ENCODE measurements around the gene STK10. TPM values are rescaled to one million over a fixed set of nuclear protein-coding genes. Genes with fewer than 3 reads are reported as not detected.
"Not testable (repeated sequence)": the region's sequence is repeated elsewhere in the genome, so short reads cannot be mapped to it uniquely, and the experiment has no call there.

Gene STK10
- polyA plus RNA-seq, 2 of the 4 experiments (the other 2 are of a cell fraction) = 4.3 to 13.1 TPM

DNA sequence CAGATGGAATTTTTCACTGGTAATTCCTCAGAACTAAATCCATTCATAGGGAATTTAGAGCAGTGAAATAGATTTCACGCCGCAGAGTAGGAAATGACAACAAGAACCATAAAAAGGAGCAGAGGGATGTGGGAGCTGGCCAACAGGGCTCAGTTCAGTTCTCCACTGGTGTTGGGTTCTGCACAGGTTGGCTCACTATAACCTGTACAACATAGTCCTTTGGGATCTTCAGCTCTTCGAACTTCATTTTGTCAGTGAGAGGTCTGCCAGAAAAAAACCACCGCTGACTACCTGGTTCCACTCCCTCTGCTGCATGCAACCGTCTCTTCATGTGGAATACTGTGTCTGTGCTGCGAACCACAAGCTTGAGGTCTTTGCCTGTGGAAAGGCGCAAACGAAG lies 23.7 kb upstream of the STK10 start:
- H3K27ac ChIP-seq = no peak overlapping the region
- no peak for ATAC-seq
- WGBS (ENCODE audit: missing lambda C conversion rate) = 96% methylated on average over 8 of the region's 8 CpGs
- H3K4me2 ChIP-seq = no peak overlapping the region
- FAIRE-seq = no peak
- TF ChIP-seq CBX2 (IDR thresholded peaks at IDR 0.05; ENCODE audit: borderline replicate concordance, low read depth) (no peak), SMC3 (IDR thresholded peaks at IDR 0.05) (no peak), FOSB (CRISPR knock-in tag; IDR thresholded peaks at IDR 0.05) (no peak), RARB (CRISPR knock-in tag; IDR thresholded peaks at IDR 0.05) (no peak), POLR2AphosphoS2 (conservative IDR thresholded peaks at IDR 0.05; ENCODE audit: low read length) (no peak)
- TF ChIP-seq, protein P1, sequence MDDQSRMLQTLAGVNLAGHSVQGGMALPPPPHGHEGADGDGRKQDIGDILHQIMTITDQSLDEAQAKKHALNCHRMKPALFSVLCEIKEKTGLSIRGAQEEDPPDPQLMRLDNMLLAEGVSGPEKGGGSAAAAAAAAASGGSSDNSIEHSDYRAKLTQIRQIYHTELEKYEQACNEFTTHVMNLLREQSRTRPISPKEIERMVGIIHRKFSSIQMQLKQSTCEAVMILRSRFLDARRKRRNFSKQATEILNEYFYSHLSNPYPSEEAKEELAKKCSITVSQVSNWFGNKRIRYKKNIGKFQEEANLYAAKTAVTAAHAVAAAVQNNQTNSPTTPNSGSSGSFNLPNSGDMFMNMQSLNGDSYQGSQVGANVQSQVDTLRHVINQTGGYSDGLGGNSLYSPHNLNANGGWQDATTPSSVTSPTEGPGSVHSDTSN (IDR thresholded peaks at IDR 0.05) = no peak
- POLR2A ChIA-PET = no interaction called here
- H3K4me1 ChIP-seq = peaks cover 9% of the 10 kb centered on the region
- DNase-seq (ENCODE audit: low read depth in 1 of 2, low spot score in 1 of 2) = no peak
- no peak overlapping the region for H3K4me3 ChIP-seq
- no peaks in the 10 kb centered on the region for H3K9me3 ChIP-seq
- CTCF ChIA-PET = interaction anchor here (1.1 to 3.5 kb wide), 4 partner anchors 9 to 24 kb away, joined by 3 to 19 read pairs (median 4); partner anchors contain the start of gene STK10

- ChIA-PET CTCF (interaction anchor here (1.2 kb wide), 2 partner anchors 14 to 21 kb away, joined by 3 read pairs; no protein-coding TSS in a partner anchor), POLR2A (no interaction called here)
- H3K27ac ChIP-seq = no peak overlapping the region
- ATAC-seq = no peak
- DNase-seq (ENCODE audit: low read depth in 1 of 2, low spot score in 1 of 2) = no peak
- no peaks in the 10 kb centered on the region for H3K9me3 ChIP-seq
- no peak for FAIRE-seq
- no peak overlapping the region for H3K4me3 ChIP-seq
- H3K4me1 ChIP-seq = no peaks in the 10 kb centered on the region
- TF ChIP-seq TFCP2L1 (CRISPR knock-in tag; IDR thresholded peaks at IDR 0.05) (no peak), MAFK (IDR thresholded peaks at IDR 0.05; ENCODE audit: partially characterized antibody) (peak; percentile 26)
- no peak overlapping the region for H3K4me2 ChIP-seq
- WGBS (ENCODE audit: missing lambda C conversion rate) = 86% methylated on average over 2 of the region's 2 CpGs
Observed at GRCh38 chr5:172209714-172210113, 21.7 kb upstream of the STK10 start.

DNA sequence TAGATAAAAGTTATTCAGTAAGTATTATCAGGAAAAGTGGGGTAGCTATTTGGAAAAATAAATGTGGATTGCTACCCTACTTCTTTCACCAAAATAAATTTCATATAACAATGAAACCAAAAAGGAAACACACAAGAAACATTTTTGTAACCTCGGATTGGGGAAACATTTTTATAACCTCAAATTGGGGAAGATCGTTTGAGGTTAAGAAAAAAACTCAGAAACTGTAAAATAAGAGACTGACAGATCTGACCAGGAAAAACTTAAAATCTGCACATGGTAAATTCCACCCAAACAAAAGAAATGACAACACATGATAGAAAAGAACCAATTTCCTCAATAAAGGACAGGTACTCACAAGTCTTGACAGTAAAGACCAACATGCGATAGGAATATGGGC lies 19.5 kb upstream of the STK10 start:
- H3K4me3 ChIP-seq = no peak overlapping the region
- DNase-seq (ENCODE audit: low read depth in 1 of 2, low spot score in 1 of 2) = no peak
- 84% methylated on average over 3 of the region's 3 CpGs for WGBS (ENCODE audit: missing lambda C conversion rate)
- H3K9me3 ChIP-seq = no peaks in the 10 kb centered on the region
- no peak overlapping the region for H3K27ac ChIP-seq
- H3K4me2 ChIP-seq = no peak overlapping the region
- no peak for ATAC-seq
- FAIRE-seq = no peak
- H3K4me1 ChIP-seq = no peaks in the 10 kb centered on the region
- ChIA-PET CTCF (no interaction called here), POLR2A (no interaction called here)
- TF ChIP-seq ZNF302 (CRISPR knock-in tag; IDR thresholded peaks at IDR 0.05) (no peak), KDM5A (IDR thresholded peaks at IDR 0.05) (no peak), POLR2A (IDR thresholded peaks at IDR 0.05; ENCODE audit: low read length) (no peak), HOXA7 (CRISPR knock-in tag; IDR thresholded peaks at IDR 0.05) (no peak), HDAC2 (IDR thresholded peaks at IDR 0.05) (no peak), CBX2 (IDR thresholded peaks at IDR 0.05; ENCODE audit: borderline replicate concordance, low read depth) (no peak)

DNA sequence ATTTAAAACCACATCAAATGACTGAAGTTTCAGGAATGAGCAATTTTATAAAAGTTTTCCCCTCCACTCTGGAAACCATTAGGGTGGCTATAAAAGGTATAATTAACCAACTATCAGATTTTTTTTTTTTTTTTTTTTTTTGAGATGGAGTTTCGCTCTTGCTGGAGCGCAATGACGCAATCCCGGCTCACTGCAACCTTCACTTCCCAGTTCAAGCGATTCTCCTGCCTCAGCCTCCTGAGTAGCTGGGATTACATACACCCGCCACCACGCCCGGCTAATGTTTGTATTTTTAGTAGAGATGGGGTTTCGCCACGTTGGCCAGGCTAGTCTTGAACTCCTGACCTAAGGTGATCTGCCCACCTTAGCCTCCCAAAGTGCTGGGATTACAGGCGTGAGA lies 18.0 kb upstream of the STK10 start:
- WGBS (ENCODE audit: missing lambda C conversion rate) = 99% methylated on average over 11 of the region's 11 CpGs
- H3K4me2 ChIP-seq; DNase-seq (ENCODE audit: low read depth in 1 of 2, low spot score in 1 of 2); H3K27ac ChIP-seq; POLR2A ChIA-PET; H3K4me1 ChIP-seq; ATAC-seq; H3K9me3 ChIP-seq; FAIRE-seq; H3K4me3 ChIP-seq: not testable (repeated sequence)
- peak in 1 of 2 experiments; percentile 32; a peak in 1 of 4 replicates for TF ChIP-seq CEBPB (IDR thresholded peaks at IDR 0.05)
- CTCF ChIA-PET = interaction anchor here (0.7 to 3.2 kb wide), 2 partner anchors 17 to 237 kb away, joined by 3 to 25 read pairs; partner anchors contain the start of gene STK10

DNA sequence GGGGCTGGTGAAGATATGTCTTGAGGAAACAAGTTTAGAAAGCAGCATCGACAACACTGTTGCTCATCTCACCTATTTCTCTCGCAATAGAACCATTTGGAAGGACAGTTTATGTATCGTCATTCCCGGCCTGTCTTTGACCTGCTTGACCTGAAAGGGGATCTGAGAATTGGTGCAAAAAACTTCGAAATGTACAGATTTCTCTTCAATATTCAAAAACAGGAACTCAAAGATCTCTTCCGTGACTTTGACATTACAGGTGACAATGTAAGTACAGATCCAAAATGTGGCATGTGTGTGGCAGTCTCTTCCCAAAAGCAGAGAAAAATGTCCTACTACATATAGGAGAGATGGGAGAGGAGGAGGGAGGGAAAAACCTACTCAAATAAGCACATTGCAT lies 12.5 kb upstream of the STK10 start:
- ATAC-seq (no peak), FAIRE-seq (no peak), DNase-seq (ENCODE audit: low read depth in 1 of 2, low spot score in 1 of 2) (no peak)
- Histone ChIP-seq H3K4me1 (no peaks in the 10 kb centered on the region), H3K4me2 (no peak overlapping the region), H3K9me3 (no peaks in the 10 kb centered on the region), H3K4me3 (no peak overlapping the region), H3K27ac (no peak overlapping the region)
- ChIA-PET POLR2A (no interaction called here), CTCF (interaction anchor here (0.6 to 5.5 kb wide), 2 partner anchors 11 to 32 kb away, joined by 3 to 49 read pairs; partner anchors contain the start of gene STK10)
- WGBS (ENCODE audit: missing lambda C conversion rate) = 83% methylated on average over 6 of the region's 6 CpGs
- TF ChIP-seq TP53 (CRISPR knock-in tag; IDR thresholded peaks at IDR 0.05) (no peak), CHD4 (IDR thresholded peaks at IDR 0.05; ENCODE audit: borderline replicate concordance) (no peak), RNF2 (IDR thresholded peaks at IDR 0.05; ENCODE audit: borderline replicate concordance, low read depth) (no peak), NFE2L2 (conservative IDR thresholded peaks at IDR 0.05; ENCODE audit: low read length) (no peak), POLR2A (IDR thresholded peaks at IDR 0.05; ENCODE audit: low read length) (no peak), CBX8 (IDR thresholded peaks at IDR 0.05) (no peak), FOXS1 (CRISPR knock-in tag; IDR thresholded peaks at IDR 0.05) (no peak), EHMT2 (IDR thresholded peaks at IDR 0.05; ENCODE audit: low read depth) (no peak), CEBPB (IDR thresholded peaks at IDR 0.05) (no peak), ZFP36 (IDR thresholded peaks at IDR 0.05; ENCODE audit: borderline replicate concordance, partially characterized antibody) (no peak), HOXB13 (CRISPR knock-in tag; IDR thresholded peaks at IDR 0.05; ENCODE audit: low read depth) (no peak), MAZ (IDR thresholded peaks at IDR 0.05; ENCODE audit: borderline replicate concordance, low read depth, low read length) (no peak), ZNF302 (CRISPR knock-in tag; IDR thresholded peaks at IDR 0.05) (no peak), BCL3 (IDR thresholded peaks at IDR 0.05) (no peak), NPAS2 (CRISPR knock-in tag; IDR thresholded peaks at IDR 0.05; ENCODE audit: borderline replicate concordance) (no peak), ELK1 (IDR thresholded peaks at IDR 0.05; ENCODE audit: low read depth, low read length) (no peak), NR3C1 (IDR thresholded peaks at IDR 0.05) (no peak)
